Nephron (organoid): Measurements from ENCODE around the gene PTH2.

Experiments used
- H3K27ac Mint-ChIP-seq, 3 experiments: 2 replicates each; pipeline ENCODE4 v1.8.0; 2020; ENCODE audit warnings: mixed read lengths in 3 of 3, mild to moderate bottlenecking in 2 of 3, moderate library complexity in 1 of 3
- H3K27me3 Mint-ChIP-seq: 2 replicates; pipeline ENCODE4 v1.8.0; 2021; ENCODE audit warnings: low read depth, mild to moderate bottlenecking, moderate library complexity, mixed read lengths
- H3K36me3 Mint-ChIP-seq: 2 replicates; pipeline ENCODE4 v1.8.0; 2020; ENCODE audit warnings: low read depth, mixed read lengths
- H3K4me1 Mint-ChIP-seq: 2 replicates; pipeline ENCODE4 v1.8.0; 2020; ENCODE audit warnings: mixed read lengths
- H3K4me3 Mint-ChIP-seq, 3 experiments: 2 replicates each; pipeline ENCODE4 v1.8.0; 2020; ENCODE audit warnings: mild to moderate bottlenecking in 3 of 3, mixed read lengths in 3 of 3, moderate library complexity in 2 of 3
- H3K9me3 Mint-ChIP-seq: 2 replicates; pipeline ENCODE4 v1.8.0; 2020; ENCODE audit warnings: mixed read lengths
- CTCF ChIP-seq, 3 experiments: fragments of 200-600 bp; sonication (generic); IDR thresholded peaks; one replicate each; pipeline ENCODE4 v1.5.0; 2021; ENCODE audit warnings: antibody characterized with exemption in 3 of 3; ENCODE audit not compliant: unreplicated experiment in 3 of 3

PTH2 gene

GRCh38 chr19:49435670-49436069, 12.4 kb upstream of the PTH2 start:
- Mint-ChIP-seq H3K4me3 (no peak overlapping the region), H3K36me3 (peaks cover 4% of the 10 kb centered on the region), H3K9me3 (peaks cover 4% of the 10 kb centered on the region), H3K27me3 (peaks cover 98% of the 10 kb centered on the region), H3K27ac (no peak overlapping the region), H3K4me1 (peaks cover 12% of the 10 kb centered on the region)
- no peak for TF ChIP-seq CTCF (IDR thresholded peaks at IDR 0.05; ENCODE audit: unreplicated experiment in 3 of 3)

GRCh38 chr19:49434907-49435583, 11.8 kb upstream of the PTH2 start:
- Mint-ChIP-seq H3K9me3 (peaks cover 6% of the 10 kb centered on the region), H3K36me3 (peaks cover 4% of the 10 kb centered on the region), H3K4me3 (no peak overlapping the region), H3K4me1 (peaks cover 10% of the 10 kb centered on the region), H3K27ac (no peak overlapping the region), H3K27me3 (peaks cover 98% of the 10 kb centered on the region)
- TF ChIP-seq CTCF (IDR thresholded peaks at IDR 0.05; ENCODE audit: unreplicated experiment in 3 of 3), result no peak

GRCh38 chr19:49433240-49433901, 10.1 kb upstream of the PTH2 start:
- TF ChIP-seq CTCF (IDR thresholded peaks at IDR 0.05; ENCODE audit: unreplicated experiment in 3 of 3), result no peak
- no peak overlapping the region for H3K4me3 Mint-ChIP-seq
- peaks cover 11% of the 10 kb centered on the region for H3K4me1 Mint-ChIP-seq
- peaks cover 9% of the 10 kb centered on the region for H3K9me3 Mint-ChIP-seq
- no peak overlapping the region for H3K27ac Mint-ChIP-seq
- peaks cover 98% of the 10 kb centered on the region for H3K27me3 Mint-ChIP-seq
- H3K36me3 Mint-ChIP-seq, result peaks cover 4% of the 10 kb centered on the region

GRCh38 chr19:49432141-49433073, 9.2 kb upstream of the PTH2 start:
- no peak for TF ChIP-seq CTCF (IDR thresholded peaks at IDR 0.05; ENCODE audit: unreplicated experiment in 3 of 3)

GRCh38 chr19:49431330-49431749, 8.1 kb upstream of the PTH2 start:
- no peak for TF ChIP-seq CTCF (IDR thresholded peaks at IDR 0.05; ENCODE audit: unreplicated experiment in 3 of 3)
- Mint-ChIP-seq H3K4me1 (peaks cover 15% of the 10 kb centered on the region), H3K27me3 (peaks cover 98% of the 10 kb centered on the region), H3K27ac (no peak overlapping the region), H3K4me3 (no peak overlapping the region), H3K9me3 (peaks cover 9% of the 10 kb centered on the region), H3K36me3 (peaks cover 4% of the 10 kb centered on the region)

More at GRCh38 chr19:49432141-49433073, 9.2 kb upstream of the PTH2 start:
- H3K27ac Mint-ChIP-seq, result no peak overlapping the region
- peaks cover 4% of the 10 kb centered on the region for H3K36me3 Mint-ChIP-seq
- no peak overlapping the region for H3K4me3 Mint-ChIP-seq
- peaks cover 5% of the 10 kb centered on the region for H3K4me1 Mint-ChIP-seq
- H3K9me3 Mint-ChIP-seq, result peaks cover 9% of the 10 kb centered on the region
- peaks cover 98% of the 10 kb centered on the region for H3K27me3 Mint-ChIP-seq
